Spleen (tissue), 11 donors: ENCODE data around the gene PROB1. TPM values are rescaled to one million over a fixed set of nuclear protein-coding genes. Genes with fewer than 3 reads are reported as not detected.

Source experiments
- DNase-seq: peaks from one replicate; pipeline ENCODE4 v3.0.0-alpha.2; 2020
- H3K27ac ChIP-seq, 8 donors: fragments of 200-600 bp; sonication (generic) in 7 of 8; 1 replicate in 4 of 8; 2 replicates in 4 of 8; pipeline versions ENCODE4 v1.5.0 to v1.8.0; 2016 to 2021; ENCODE audit warnings: inconsistent platforms in 4 of 8, mild to moderate bottlenecking in 4 of 8, moderate library complexity in 1 of 8
- H3K27me3 ChIP-seq, 7 donors: fragments of 200-600 bp; sonication (generic) in 6 of 7; replicated peaks in 1 of 7; 1 replicate in 4 of 7; 2 replicates in 3 of 7; pipeline versions ENCODE4 v1.5.0 to v1.8.0; 2016 to 2021; ENCODE audit warnings: inconsistent platforms in 3 of 7, mild to moderate bottlenecking in 1 of 7
- H3K36me3 ChIP-seq, 6 donors: fragments of 200-600 bp; sonication (generic) in 5 of 6; 1 replicate in 4 of 6; 2 replicates in 2 of 6; pipeline versions ENCODE4 v1.5.0 to v1.8.0; 2016 to 2021; ENCODE audit warnings: inconsistent platforms in 2 of 6
- H3K4me1 ChIP-seq, 6 donors: fragments of 200-600 bp; sonication (generic) in 5 of 6; 1 replicate in 3 of 6; 2 replicates in 3 of 6; pipeline versions ENCODE4 v1.5.0 to v1.8.0; 2016 to 2021; ENCODE audit warnings: inconsistent platforms in 3 of 6
- H3K4me3 ChIP-seq, 8 donors: fragments of 200-600 bp; sonication (generic) in 7 of 8; 1 replicate in 4 of 8; 2 replicates in 4 of 8; pipeline versions ENCODE4 v1.5.0 to v1.8.0; 2016 to 2021; ENCODE audit warnings: inconsistent platforms in 4 of 8, mild to moderate bottlenecking in 4 of 8, moderate library complexity in 2 of 8
- H3K9me3 ChIP-seq, 8 donors: fragments of 200-600 bp; sonication (generic) in 7 of 8; 1 replicate in 4 of 8; 2 replicates in 4 of 8; pipeline versions ENCODE4 v1.5.0 to v1.8.0; 2016 to 2021; ENCODE audit warnings: inconsistent platforms in 4 of 8
- CTCF ChIP-seq, 11 experiments: fragments of 200-600 bp in 7 of 11; fragments of 450-650 bp in 4 of 11; sonication (generic) in 4 of 11; IDR thresholded peaks in 8 of 11; conservative IDR thresholded peaks in 3 of 11; 1 replicate in 7 of 11; 2 replicates in 4 of 11; pipeline versions ENCODE4 v1.4.0 to v1.8.0; 2016 to 2021; ENCODE audit warnings: antibody characterized with exemption in 11 of 11, inconsistent platforms in 4 of 11, mild to moderate bottlenecking in 1 of 11
- POLR2A ChIP-seq, 3 donors: fragments of 450-650 bp; IDR thresholded peaks; one replicate each; pipeline ENCODE4 v1.5.1; 2017; ENCODE audit warnings: antibody characterized with exemption in 3 of 3, mild to moderate bottlenecking in 1 of 3
- POLR2AphosphoS5 ChIP-seq, 3 donors: sonication (generic); formaldehyde crosslinking; IDR thresholded peaks; one replicate each; pipeline ENCODE4 v1.5.1; 2017; ENCODE audit warnings: antibody characterized with exemption in 3 of 3
- WGBS, 5 donors: extraction: QIAGEN DNeasy Blood & Tissue Kit in 3 of 5; methylation state at CpG; one replicate each; pipeline versions ENCODE4 v1.1.5 to v1.1.7; 2013 to 2018; 5-methylcytosine and 5-hydroxymethylcytosine counted together
- intact Hi-C: fragments of 100-400 bp; cut with DNase I; formaldehyde crosslinking; loops from one replicate; pipeline ENCODE4 v1.15.0; 2023; ENCODE audit warnings: low total_unique reads
- polyA plus RNA-seq, 3 donors: library from polyadenylated mRNA; stranded (reverse); fragments of 200-250 nt; gene quantifications; one replicate each; pipeline ENCODE4 v1.2.1, GENCODE V29; 2013
- total RNA-seq, 7 donors: library from RNA; depleted of rRNA in 3 of 7; stranded (reverse); fragments of >200 nt in 3 of 7; fragmentation: NEBNext Ultra II Directional in 4 of 7; extraction: Animal tissue kit (Norgen Biotek cat#: 25700) in 4 of 7; gene quantifications; one replicate each; pipeline versions ENCODE4 v1.1.0 to v1.2.1, GENCODE V29; 2016 to 2021
- donor health status: healthy with polysubstance abuse.
- donor health status: DM: no; HTN: no; CAD: no; lungs with moderate emphysema.
- donor health status: DM: no; HTN: no; CAD: no.
- donor health status: Bipolar disorder and iron deficiency.
- donor health status: healthy.
- donor health status: DM: no; HTN: no; CAD: no.
- donor health status: DM: yes; HTN: yes; CAD: no.

The PROB1 gene
- total and polyA plus RNA-seq, 10 donors = 0.33 to 3.2 (median 1.6) TPM

- H3K4me3 ChIP-seq = no peak overlapping the region
- H3K9me3 ChIP-seq = no peaks in the 10 kb centered on the region
- TF ChIP-seq POLR2AphosphoS5 (IDR thresholded peaks at IDR 0.05) (no peak), CTCF (IDR thresholded peaks at IDR 0.05 in 8 of 11, conservative IDR thresholded peaks at IDR 0.05 in 3 of 11) (no peak), POLR2A (IDR thresholded peaks at IDR 0.05) (no peak)
- peaks cover 0 to 3% (median 0%) of the 10 kb centered on the region in 6 donors for H3K4me1 ChIP-seq
- intact Hi-C loops = no loop called here
- DNase-seq = peak; percentile 1
- H3K36me3 ChIP-seq = peaks cover 0 to 60% (median 9%) of the 10 kb centered on the region in 6 donors
- H3K27me3 ChIP-seq = no peaks in the 10 kb centered on the region
- no peak overlapping the region for H3K27ac ChIP-seq
- 86 to 91% (median 91%) methylated on average over 7 of the region's 7 CpGs for WGBS, 5 donors
These were observed 18.5 kb downstream of the PROB1 start for GRCh38 chr5:139376364-139376763.

GRCh38 chr5:139374909-139375308 is 20.0 kb downstream of the PROB1 start:
- H3K36me3 ChIP-seq = peaks cover 0 to 74% (median 18%) of the 10 kb centered on the region in 6 donors
- no peak overlapping the region for H3K27ac ChIP-seq
- H3K27me3 ChIP-seq = no peaks in the 10 kb centered on the region
- H3K4me3 ChIP-seq = no peak overlapping the region
- TF ChIP-seq POLR2A (IDR thresholded peaks at IDR 0.05) = no peak
- TF ChIP-seq CTCF (IDR thresholded peaks at IDR 0.05 in 8 of 11, conservative IDR thresholded peaks at IDR 0.05 in 3 of 11) = no peak
- DNase-seq = peak; percentile 29
- intact Hi-C loops = no loop called here
- peaks cover 0 to 10% (median 0%) of the 10 kb centered on the region in 6 donors for H3K4me1 ChIP-seq
- no peaks in the 10 kb centered on the region for H3K9me3 ChIP-seq
- WGBS, 5 donors = 96 to 100% (median 96%) methylated on average over 1 to 2 of the region's 2 CpGs

- Histone ChIP-seq H3K36me3 (peaks cover 0 to 86% (median 39%) of the 10 kb centered on the region in 6 donors), H3K9me3 (no peaks in the 10 kb centered on the region), H3K4me1 (peaks cover 0 to 10% (median 0%) of the 10 kb centered on the region in 6 donors), H3K27ac (no peak overlapping the region), H3K27me3 (no peaks in the 10 kb centered on the region), H3K4me3 (no peak overlapping the region)
- WGBS, 5 donors = 72 to 84% (median 78%) methylated on average over 6 to 7 of the region's 7 CpGs
- peak; percentile 13 for DNase-seq
- intact Hi-C loops = no loop called here
- TF ChIP-seq POLR2A (IDR thresholded peaks at IDR 0.05) = no peak
- TF ChIP-seq POLR2AphosphoS5 (IDR thresholded peaks at IDR 0.05) = no peak
- no peak for TF ChIP-seq CTCF (IDR thresholded peaks at IDR 0.05 in 8 of 11, conservative IDR thresholded peaks at IDR 0.05 in 3 of 11)
These were observed 23.1 kb downstream of the PROB1 start for GRCh38 chr5:139371482-139372435.

- no peak for TF ChIP-seq POLR2AphosphoS5 (IDR thresholded peaks at IDR 0.05)
- TF ChIP-seq CTCF (IDR thresholded peaks at IDR 0.05 in 8 of 11, conservative IDR thresholded peaks at IDR 0.05 in 3 of 11) = no peak
- TF ChIP-seq POLR2A (IDR thresholded peaks at IDR 0.05) = no peak
- Histone ChIP-seq H3K4me3 (no peak overlapping the region), H3K27me3 (no peaks in the 10 kb centered on the region), H3K4me1 (peaks cover 0 to 10% (median 0%) of the 10 kb centered on the region in 6 donors), H3K27ac (no peak overlapping the region), H3K36me3 (peaks cover 0 to 99% (median 64%) of the 10 kb centered on the region in 6 donors), H3K9me3 (no peaks in the 10 kb centered on the region)
- 88 to 100% (median 96%) methylated on average over 1 of the region's 1 CpG for WGBS, 5 donors
- no peak for DNase-seq
- intact Hi-C loops = no loop called here
These were observed 25.7 kb downstream of the PROB1 start for GRCh38 chr5:139369181-139369580.
